Heart right ventricle (tissue), 16 donors: ENCODE results near the gene HPGDS. TPM values are rescaled to one million over a fixed set of nuclear protein-coding genes. Genes with fewer than 3 reads are reported as not detected.

Source experiments
- ATAC-seq, 8 donors: fragments of 200-7000 bp; cut with Tn5 transposase; one replicate each; pipeline ENCODE4 v1.9.1; 2020; ENCODE audit warnings: mild to moderate bottlenecking in 8 of 8, moderate library complexity in 8 of 8, moderate number of reproducible peaks in 1 of 8
- DNase-seq, 2 donors: peaks; one replicate each; pipeline ENCODE4 v3.0.0-alpha.2; 2020
- H3K27ac ChIP-seq, 10 donors: fragments of 200-600 bp; sonication (generic) in 2 of 10; one replicate each; pipeline versions ENCODE4 v1.5.0 to v1.8.0; 2020 to 2022; ENCODE audit warnings: mild to moderate bottlenecking in 3 of 10
- H3K27me3 ChIP-seq, 7 donors: fragments of 200-600 bp; one replicate each; pipeline ENCODE4 v1.8.0; 2021 to 2022; ENCODE audit warnings: mild to moderate bottlenecking in 2 of 7
- H3K36me3 ChIP-seq, 9 donors: fragments of 200-600 bp; sonication (generic) in 1 of 9; one replicate each; pipeline versions ENCODE4 v1.5.0 to v1.8.0; 2020 to 2022; ENCODE audit warnings: mild to moderate bottlenecking in 2 of 9
- H3K4me1 ChIP-seq, 9 donors: fragments of 200-600 bp; sonication (generic) in 1 of 9; one replicate each; pipeline versions ENCODE4 v1.5.0 to v1.8.0; 2020 to 2022; ENCODE audit warnings: mild to moderate bottlenecking in 4 of 9
- H3K4me3 ChIP-seq, 10 donors: fragments of 200-600 bp; sonication (generic) in 2 of 10; one replicate each; pipeline versions ENCODE4 v1.5.0 to v1.8.0; 2020 to 2022; ENCODE audit warnings: mild to moderate bottlenecking in 7 of 10, moderate library complexity in 2 of 10
- H3K9me3 ChIP-seq, 11 donors: fragments of 200-600 bp in 10 of 11; sonication (generic) in 2 of 11; one replicate each; pipeline versions ENCODE4 v1.5.0 to v1.8.0; 2013 to 2022; ENCODE audit warnings: mild to moderate bottlenecking in 2 of 11, control low read depth in 1 of 11, moderate library complexity in 1 of 11
- CTCF ChIP-seq, 9 donors: fragments of 200-600 bp; sonication (generic) in 2 of 9; IDR thresholded peaks; one replicate each; pipeline versions ENCODE4 v1.5.0 to v1.8.0; 2021 to 2022; ENCODE audit warnings: antibody characterized with exemption in 9 of 9, mild to moderate bottlenecking in 5 of 9, moderate library complexity in 1 of 9
- WGBS, 2 donors: extraction: QIAGEN DNeasy Blood & Tissue Kit; methylation state at CpG; one replicate each; pipeline ENCODE4 v1.1.7; 2013; ENCODE audit warnings: inconsistent platforms in 1 of 2; 5-methylcytosine and 5-hydroxymethylcytosine counted together
- intact Hi-C, 10 donors: fragments of 100-400 bp; cut with DNase I; formaldehyde crosslinking; loops; one replicate each; pipeline versions ENCODE4 v1.11.1 to v1.14.2; 2022
- polyA plus RNA-seq, 2 donors: library from polyadenylated mRNA; stranded (reverse); fragments of 200-250 nt; gene quantifications; one replicate each; pipeline ENCODE4 v1.2.3, GENCODE V29; 2013
- total RNA-seq, 10 donors: library from RNA; stranded (reverse); fragmentation: NEBNext Ultra II Directional in 3 of 10; extraction: Animal tissue kit (Norgen Biotek cat#: 25700) in 3 of 10; gene quantifications; one replicate each; pipeline versions ENCODE4 v1.2.1 to v1.2.4, GENCODE V29; 2021 to 2023
- donor health status: Arrhythmogenic right ventricular cardiomyopathy.
- donor health status: ischemic (EF 13 %, LVEDD 7.1; RV severe dilation, severe dysfunction).
- donor health status: healthy with polysubstance abuse.
- donor health status: DM: no; HTN: yes; CAD: no.
- donor health status: DM: no; HTN: no; CAD: no.
- donor health status: ischemic (EF 25% LVEDD 6.9; RV normal size, moderate dysfunction).
- donor health status: ischemic (EF 25% LVEDD 5.7; RV mildly dilated, moderate dysfunction).
- donor health status: healthy.
- donor health status: DM: yes; HTN: yes; CAD: no.
- donor health status: Ischemic cardiomyopathy.
- donor health status: ischemic (EF 35%, LVEDD 5.7; RV mildly dilated, moderate dysfunction).
- donor health status: nonischemic (EF 11% LVEDD 7.7; RV severe dilation, severe dysfunction).
- donor health status: DM: yes; HTN: yes; CAD: no.
- donor health status: PGD.
- donor health status: ischemic (EF 29% LVEDD 5.4; RV normal size, mild dysfunction).
- donor health status: nonischemic (EF 23%, LVEDD 6.1; RV moderate dilation, normal function).

HPGDS gene
- total and polyA plus RNA-seq, 12 donors: 0.13 to 3.0 (median 1.0) TPM

GRCh38 chr4:94285666-94286065 is 57.0 kb downstream of the HPGDS start:
- Histone ChIP-seq H3K27ac (no peak overlapping the region), H3K4me1 (no peaks in the 10 kb centered on the region), H3K9me3 (no peaks in the 10 kb centered on the region), H3K27me3 (no peaks in the 10 kb centered on the region), H3K4me3 (no peak overlapping the region), H3K36me3 (peaks cover 0 to 99% (median 53%) of the 10 kb centered on the region in 9 donors)
- WGBS, 2 donors: 95 to 96% methylated on average over 4 of the region's 4 CpGs
- no peak for ATAC-seq
- DNase-seq: no peak
- TF ChIP-seq CTCF (IDR thresholded peaks at IDR 0.05): no peak
- intact Hi-C loops: no loop called here

- H3K4me3 ChIP-seq: no peak overlapping the region
- no peaks in the 10 kb centered on the region for H3K4me1 ChIP-seq
- H3K27ac ChIP-seq: no peak overlapping the region
- no peaks in the 10 kb centered on the region for H3K9me3 ChIP-seq
- TF ChIP-seq CTCF (IDR thresholded peaks at IDR 0.05): no peak
- H3K27me3 ChIP-seq: no peaks in the 10 kb centered on the region
- intact Hi-C loops: no loop called here
- no peak for DNase-seq
- peaks cover 0 to 99% (median 58%) of the 10 kb centered on the region in 9 donors for H3K36me3 ChIP-seq
- 79 to 89% methylated on average over 1 of the region's 1 CpG for WGBS, 2 donors
- no peak for ATAC-seq
These were observed 57.7 kb downstream of the HPGDS start for GRCh38 chr4:94284889-94285288.

- peaks cover 0 to 99% (median 68%) of the 10 kb centered on the region in 9 donors for H3K36me3 ChIP-seq
- no peak for ATAC-seq
These were observed 63.9 kb downstream of the HPGDS start for GRCh38 chr4:94278781-94279180.

GRCh38 chr4:94277534-94277933 is 65.1 kb downstream of the HPGDS start:
- H3K36me3 ChIP-seq: peaks cover 0 to 99% (median 62%) of the 10 kb centered on the region in 9 donors
- no peak for TF ChIP-seq CTCF (IDR thresholded peaks at IDR 0.05)
- H3K27me3 ChIP-seq: no peaks in the 10 kb centered on the region
- H3K9me3 ChIP-seq: no peaks in the 10 kb centered on the region
- ATAC-seq: no peak
- no peaks in the 10 kb centered on the region for H3K4me1 ChIP-seq
- WGBS, 2 donors: 75 to 80% methylated on average over 3 of the region's 3 CpGs
- H3K4me3 ChIP-seq: no peak overlapping the region
- DNase-seq: no peak
- intact Hi-C loops: no loop called here
- no peak overlapping the region for H3K27ac ChIP-seq

More at GRCh38 chr4:94278781-94279180, 63.9 kb downstream of the HPGDS start:
- H3K4me3 ChIP-seq: no peak overlapping the region
- TF ChIP-seq CTCF (IDR thresholded peaks at IDR 0.05): no peak
- H3K27ac ChIP-seq: no peak overlapping the region
- no peaks in the 10 kb centered on the region for H3K4me1 ChIP-seq
- intact Hi-C loops: no loop called here
- H3K9me3 ChIP-seq: no peaks in the 10 kb centered on the region
- no peak for DNase-seq
- no peaks in the 10 kb centered on the region for H3K27me3 ChIP-seq
- 96 to 98% methylated on average over 2 of the region's 2 CpGs for WGBS, 2 donors
